Measurements from ENCODE around the gene SLC24A1. TPM values are rescaled to one million over a fixed set of nuclear protein-coding genes. Genes with fewer than 3 reads are reported as not detected.

SLC24A1 gene
- 1 to 10 TPM; 6.4 to 7.8 TPM for total RNA-seq

DNA sequence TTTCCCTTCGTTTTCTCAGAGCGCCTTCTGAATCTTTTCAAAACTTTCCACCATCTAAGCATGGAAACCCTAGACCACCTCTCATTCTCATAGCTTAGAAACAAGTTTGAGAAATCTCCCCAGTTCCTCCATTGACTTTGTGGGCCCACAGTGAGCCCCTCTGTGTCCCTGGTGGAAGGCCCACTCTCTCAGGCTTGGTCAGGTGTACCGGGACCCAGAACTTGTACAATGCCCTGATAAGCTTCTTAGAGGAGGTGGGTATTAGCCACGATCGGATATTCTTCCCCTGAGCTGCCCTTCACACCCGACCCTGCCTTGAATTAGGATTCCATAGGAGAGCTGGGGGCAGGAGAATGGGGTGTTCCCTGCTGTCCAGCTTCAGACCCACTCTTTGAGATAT lies at the start of gene SLC24A1:
TSS of gene SLC24A1 (plus strand) at position 301 of the 400 bp plus-strand sequence. CDS start 2,143 bp downstream, outside the sequence.
- POLR2A ChIA-PET: interaction anchor here (1.0 kb wide), 1 partner anchor 10 kb away, joined by 3 read pairs; the partner anchor contains the start of gene INTS14
- CTCF ChIA-PET: interaction anchor here (1.1 kb wide), 1 partner anchor 17 kb away, joined by 3 read pairs; no protein-coding TSS in a partner anchor

DNA sequence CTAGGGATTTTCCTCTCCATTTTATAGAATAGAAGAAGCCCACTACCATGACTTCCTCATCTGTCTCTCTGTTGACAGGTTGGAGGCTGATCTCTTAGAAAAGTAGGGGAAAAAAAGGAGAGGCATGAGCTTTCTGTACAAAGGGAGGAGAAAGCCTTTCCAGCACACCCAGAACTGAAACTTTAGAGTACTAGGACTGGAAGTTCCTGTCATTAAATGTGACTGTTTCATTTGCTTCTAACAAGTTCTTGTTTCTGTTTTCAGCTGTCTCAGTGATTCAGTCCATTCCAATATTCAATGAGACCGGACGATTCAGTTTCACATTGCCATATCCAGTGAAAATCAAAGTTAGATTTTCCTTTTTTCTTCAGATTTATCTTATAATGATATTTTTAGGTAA lies 49.8 kb upstream of the SLC24A1 start:
- POLR2A ChIA-PET: no interaction called here

DNA sequence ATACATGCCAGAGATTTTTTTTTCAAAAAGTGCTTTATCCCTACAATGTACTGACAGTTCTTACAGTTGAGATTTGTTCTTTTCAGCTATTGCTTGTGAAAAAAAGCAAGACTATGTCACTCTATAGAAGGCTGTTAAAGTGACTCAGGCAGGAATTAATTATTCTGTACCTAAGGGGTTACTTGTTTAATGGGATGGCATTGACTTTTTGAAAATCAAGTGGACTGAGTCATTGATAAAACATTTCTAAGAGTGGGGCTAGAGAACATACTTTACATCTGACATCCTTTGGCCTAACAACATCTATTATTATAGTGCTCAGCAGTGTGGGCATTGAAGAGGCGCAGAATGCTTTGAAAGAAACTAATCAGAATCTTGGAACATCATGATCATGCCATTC lies 45.1 kb upstream of the SLC24A1 start:
- CTCF ChIA-PET: interaction anchor here (0.6 kb wide), 1 partner anchor 59 kb away, joined by 3 read pairs; no protein-coding TSS in a partner anchor
- POLR2A ChIA-PET: no interaction called here

More for the DNA sequence above, 49.8 kb upstream of the SLC24A1 start:
- CTCF ChIA-PET: no interaction called here

DNA sequence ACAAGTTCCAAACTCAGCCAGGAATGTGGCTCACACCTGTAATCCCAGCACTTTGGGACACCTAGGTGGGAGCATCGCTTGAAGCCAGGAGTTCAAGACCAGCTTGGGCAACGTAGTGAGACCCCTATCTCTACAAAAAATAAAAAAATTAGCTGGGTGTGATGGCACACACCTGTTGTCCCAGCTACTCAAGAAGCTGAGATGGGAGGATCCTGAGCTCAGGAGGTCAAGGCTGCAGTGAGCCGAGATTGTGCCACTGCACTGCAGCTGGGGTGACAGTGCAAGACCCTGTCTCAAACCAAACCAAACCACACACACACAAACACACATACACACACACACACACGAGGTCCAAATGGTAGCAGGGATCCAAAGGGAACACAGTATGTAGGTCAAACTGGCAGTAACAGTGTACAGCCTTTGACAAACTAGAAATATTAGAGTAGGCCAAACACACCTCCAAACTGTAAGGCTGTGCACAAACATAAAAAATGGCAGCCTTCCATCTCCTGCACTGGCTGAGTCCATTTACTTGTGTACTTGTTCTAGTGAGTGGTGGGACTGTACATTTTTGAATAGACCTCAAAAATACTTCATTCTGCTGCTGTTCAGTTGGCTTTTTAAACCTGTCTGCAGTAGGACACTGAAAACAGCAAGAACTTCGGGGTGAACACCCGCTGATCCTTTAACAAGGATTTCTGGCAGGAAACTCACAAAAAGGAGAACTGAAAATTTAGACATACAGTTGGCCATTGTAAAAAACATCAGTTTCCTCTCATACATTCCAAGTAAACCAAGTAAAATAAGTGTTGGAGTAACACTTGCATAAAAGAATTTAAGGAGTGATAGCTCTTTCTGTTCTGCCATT lies 44.4 kb upstream of the SLC24A1 start:
- ChIA-PET POLR2A (no interaction called here), CTCF (no interaction called here)

DNA sequence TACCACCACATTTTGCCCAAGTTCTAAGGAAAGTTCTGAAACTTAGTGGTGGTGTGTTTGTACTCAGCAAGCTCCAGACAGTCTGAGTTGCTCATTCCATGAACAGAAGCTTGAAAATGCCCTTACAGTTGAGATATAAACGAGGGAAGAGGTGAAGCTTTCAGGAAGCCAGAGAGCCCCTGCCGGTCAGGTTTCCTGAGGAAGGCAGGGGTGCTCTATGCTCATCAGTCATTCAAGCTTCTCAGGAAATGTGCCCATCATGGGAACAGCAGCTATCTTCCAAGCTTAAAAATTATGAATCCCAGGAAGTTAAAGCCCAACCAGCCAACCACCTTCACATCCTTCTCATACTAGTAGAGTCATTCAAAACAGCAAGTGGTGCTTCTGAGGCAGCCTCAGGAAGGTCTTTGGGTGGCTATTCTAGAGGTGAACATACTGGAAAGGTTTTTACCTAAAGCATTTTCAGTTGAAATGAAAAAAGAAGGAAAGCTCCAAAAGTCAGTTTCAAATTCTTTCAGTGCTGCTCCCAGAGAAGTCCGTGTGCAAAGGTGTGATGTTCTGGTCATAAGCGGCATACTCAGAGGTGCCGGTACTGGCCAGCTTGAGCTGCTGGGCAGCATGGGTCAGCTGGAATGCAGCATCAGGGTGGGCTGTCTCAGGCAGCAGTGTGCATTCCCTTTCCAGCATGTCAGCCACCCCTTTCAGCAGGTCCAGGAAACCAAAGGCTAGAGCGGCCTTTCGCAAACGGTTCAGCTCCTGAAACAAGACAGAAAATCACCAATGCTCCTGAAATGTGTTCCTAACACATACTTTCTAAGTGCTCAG lies 42.6 kb upstream of the SLC24A1 start:
- ChIA-PET CTCF (no interaction called here), POLR2A (no interaction called here)

DNA sequence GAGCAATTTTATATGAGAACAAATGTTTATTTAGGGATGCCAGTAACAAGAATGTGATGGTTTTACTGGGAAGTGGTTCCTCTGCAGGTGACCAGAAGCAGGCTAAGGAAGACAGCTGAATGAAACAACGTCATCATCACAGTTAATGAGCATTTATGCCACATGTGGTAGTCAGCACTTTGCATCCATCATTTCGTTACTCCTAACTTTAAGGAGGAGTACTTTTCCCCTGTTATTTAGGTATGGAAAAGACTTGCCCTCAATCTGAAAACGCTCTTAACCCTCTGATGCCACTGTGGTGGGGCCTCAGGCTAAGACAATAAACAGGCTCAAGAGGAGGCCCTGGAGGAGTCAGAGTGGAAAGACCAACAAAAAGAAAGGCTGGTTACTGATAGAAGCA lies 42.0 kb upstream of the SLC24A1 start:
- ChIA-PET CTCF (no interaction called here), POLR2A (no interaction called here)

DNA sequence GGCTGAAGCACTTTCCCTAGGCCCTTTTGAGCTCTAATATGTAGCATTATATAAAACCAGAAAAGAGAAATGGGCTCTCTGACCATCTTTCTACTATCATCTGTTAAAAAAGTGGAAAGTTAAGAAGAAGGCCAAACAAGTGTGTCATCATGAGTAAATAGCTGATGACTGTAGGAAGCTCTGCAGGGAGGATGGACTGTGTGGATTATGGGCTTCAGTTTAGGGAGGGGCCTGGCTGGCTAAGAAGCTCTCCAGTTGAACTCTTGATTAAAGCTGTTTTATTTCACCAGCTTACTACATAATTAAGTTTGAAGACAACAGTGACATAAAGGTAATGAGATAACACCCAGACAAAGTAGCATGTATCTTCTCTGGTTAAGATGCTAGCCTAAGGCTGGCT lies 41.5 kb upstream of the SLC24A1 start:
- POLR2A ChIA-PET: no interaction called here
- CTCF ChIA-PET: no interaction called here

DNA sequence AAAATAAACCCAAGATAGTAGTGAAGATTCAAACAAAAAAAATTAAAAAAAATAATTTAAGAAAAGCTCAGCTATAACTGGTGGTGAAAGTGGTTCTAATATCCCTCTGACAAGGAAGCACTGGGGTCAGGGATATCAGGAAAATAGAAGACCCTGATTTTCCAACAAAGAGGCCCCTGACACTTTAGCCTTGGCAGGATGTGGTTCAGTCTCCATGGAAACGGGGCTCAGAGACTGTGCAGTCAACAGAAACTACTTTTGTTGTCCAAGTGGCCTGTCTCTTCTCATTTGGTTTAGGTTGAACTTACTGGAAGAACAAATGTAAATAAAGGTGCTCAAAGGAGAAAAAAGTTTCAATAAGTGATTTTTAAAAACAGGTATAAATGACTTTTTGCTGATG lies 38.0 kb upstream of the SLC24A1 start:
- ChIA-PET POLR2A (no interaction called here), CTCF (no interaction called here)

DNA sequence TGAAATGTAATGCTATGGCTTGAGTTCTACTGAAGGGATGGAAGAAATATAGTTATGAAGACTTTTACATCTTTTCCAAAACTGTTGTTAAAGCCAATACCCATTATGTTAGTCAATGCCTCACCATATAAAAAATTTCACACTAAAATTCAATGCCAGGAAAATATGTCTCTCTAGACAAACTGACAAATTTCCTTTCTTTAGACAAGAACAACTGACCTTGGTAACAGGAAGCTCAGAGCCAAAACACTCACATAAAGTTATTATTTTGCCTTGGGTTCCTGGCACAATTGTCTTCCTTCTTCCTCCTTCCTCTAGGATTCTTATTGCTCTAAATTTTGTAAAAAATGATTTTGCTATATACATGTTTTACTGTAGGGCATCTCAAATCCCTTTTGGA lies 37.5 kb upstream of the SLC24A1 start:
- ChIA-PET POLR2A (interaction anchor here (0.6 kb wide), 1 partner anchor 47 kb away, joined by 3 read pairs; no protein-coding TSS in a partner anchor), CTCF (no interaction called here)

DNA sequence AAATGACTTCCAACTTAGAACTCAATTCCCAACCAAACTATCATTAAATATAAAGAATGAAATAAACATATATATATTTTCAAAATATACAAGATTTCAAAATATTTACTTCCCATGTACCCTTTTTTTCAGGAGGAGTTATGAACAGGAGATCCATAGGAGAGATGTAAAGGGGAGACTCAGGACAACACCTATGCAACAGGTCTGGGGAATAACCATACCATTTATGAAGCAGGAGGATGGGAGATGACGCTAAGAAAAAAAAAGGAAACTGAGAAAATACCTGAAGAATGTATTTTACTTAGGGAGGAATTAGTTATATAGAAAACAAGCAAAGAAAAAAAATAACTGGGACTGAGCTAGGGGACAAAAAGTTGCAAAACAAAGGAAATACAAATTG lies 34.6 kb upstream of the SLC24A1 start:
- POLR2A ChIA-PET: no interaction called here
- CTCF ChIA-PET: no interaction called here

DNA sequence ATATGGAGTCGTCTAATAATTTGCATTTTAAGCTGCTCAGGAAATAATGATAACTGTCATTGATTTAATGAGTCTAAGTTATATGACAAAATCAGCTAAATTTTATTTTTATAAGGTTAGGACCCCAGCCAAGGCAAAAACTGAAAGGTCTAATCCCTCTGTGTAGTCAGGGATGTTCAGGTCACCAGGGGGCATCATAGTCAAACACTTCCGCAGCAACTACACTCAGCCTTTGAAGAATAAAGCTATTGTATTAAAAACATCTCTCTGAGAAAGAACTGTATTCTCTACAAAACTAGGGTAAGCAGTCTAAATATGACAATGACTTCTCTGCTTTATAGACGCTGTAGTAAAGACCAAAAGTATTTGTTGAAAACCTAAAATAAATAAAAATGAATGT lies 25.8 kb upstream of the SLC24A1 start:
- ChIA-PET CTCF (interaction anchor here (1.4 kb wide), 1 partner anchor 33 kb away, joined by 3 read pairs; no protein-coding TSS in a partner anchor), POLR2A (no interaction called here)

DNA sequence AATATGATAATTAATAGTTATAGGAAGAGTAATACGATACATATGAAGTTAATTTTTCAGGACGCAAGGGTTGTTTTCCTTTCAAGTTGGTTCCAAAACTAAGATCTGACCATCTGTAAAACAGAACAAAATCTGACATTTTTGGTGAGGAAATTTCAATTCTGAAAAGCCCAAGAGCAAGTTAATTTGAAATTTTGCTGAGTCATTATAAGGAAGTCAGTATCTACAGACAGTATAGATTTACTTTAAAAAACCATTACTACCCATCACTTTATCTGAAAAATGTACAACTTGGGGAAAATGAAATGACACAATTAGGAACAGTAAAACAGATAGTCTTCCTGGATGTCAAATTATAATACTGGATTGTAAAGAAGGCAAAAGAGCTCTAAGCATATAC lies 23.3 kb upstream of the SLC24A1 start:
- ChIA-PET POLR2A (no interaction called here), CTCF (no interaction called here)

DNA sequence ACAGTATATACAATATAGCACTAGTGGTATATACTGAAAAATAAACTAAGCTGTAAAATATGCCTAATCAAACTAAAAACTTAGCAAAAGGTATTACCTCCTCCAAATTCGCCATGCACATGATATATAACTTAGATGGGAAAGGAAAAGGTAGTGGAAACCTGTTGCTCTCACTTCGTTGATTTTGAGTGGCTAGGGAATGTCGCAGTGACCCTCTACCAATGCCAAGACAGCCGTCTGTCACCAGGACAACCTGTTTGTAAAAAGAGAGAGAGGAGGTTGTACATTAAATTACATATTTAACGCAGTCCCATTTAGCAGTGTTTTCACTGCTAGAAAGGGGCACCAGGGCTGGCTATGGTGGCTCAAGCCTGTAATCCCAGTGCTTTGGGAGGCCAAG lies 22.1 kb upstream of the SLC24A1 start:
- POLR2A ChIA-PET: no interaction called here
- CTCF ChIA-PET: no interaction called here

DNA sequence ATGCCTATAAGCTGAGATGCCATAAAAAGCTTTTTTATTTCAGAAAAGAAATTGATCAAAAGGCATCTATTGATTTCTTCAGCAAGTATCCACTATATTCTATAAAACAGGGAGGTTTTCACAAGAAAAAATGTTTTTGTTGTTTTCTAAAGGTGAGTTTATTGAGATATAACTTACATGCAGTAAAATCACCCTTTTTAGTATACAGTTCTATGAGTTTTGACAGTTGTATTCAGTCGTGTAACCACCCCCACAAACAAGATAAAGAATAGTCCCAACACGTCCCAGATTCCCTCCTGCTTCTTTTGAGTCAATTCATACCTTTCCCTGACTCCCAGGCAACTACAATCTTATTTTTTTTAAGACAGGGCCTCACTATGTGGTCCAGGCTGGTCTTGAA lies 18.6 kb upstream of the SLC24A1 start:
- POLR2A ChIA-PET: interaction anchor here (0.8 kb wide), 1 partner anchor 9 kb away, joined by 3 read pairs; no protein-coding TSS in a partner anchor
- CTCF ChIA-PET: interaction anchor here (0.7 kb wide), 1 partner anchor 122 kb away, joined by 3 read pairs; no protein-coding TSS in a partner anchor

DNA sequence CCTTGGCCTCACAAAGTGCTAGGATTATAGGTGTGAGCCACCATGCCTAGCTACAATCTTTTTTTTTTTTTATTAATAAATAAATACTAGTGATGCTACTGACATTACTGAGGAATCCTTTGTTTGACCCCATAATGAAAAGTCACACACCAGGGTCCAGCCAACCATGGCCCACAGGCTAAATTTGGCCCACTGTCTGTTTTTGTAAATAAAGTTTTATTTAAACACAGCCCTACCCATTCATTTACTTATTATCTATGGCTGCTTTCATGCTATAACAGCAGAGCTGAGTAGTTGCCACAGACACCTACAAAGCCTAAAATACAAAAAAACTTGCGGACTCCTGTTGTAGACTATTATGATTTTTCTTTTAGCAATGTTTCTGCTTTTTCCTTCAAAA lies 18.2 kb upstream of the SLC24A1 start:
- CTCF ChIA-PET: interaction anchor here (0.7 kb wide), 1 partner anchor 122 kb away, joined by 3 read pairs; no protein-coding TSS in a partner anchor
- POLR2A ChIA-PET: interaction anchor here (0.8 kb wide), 1 partner anchor 9 kb away, joined by 3 read pairs; no protein-coding TSS in a partner anchor

DNA sequence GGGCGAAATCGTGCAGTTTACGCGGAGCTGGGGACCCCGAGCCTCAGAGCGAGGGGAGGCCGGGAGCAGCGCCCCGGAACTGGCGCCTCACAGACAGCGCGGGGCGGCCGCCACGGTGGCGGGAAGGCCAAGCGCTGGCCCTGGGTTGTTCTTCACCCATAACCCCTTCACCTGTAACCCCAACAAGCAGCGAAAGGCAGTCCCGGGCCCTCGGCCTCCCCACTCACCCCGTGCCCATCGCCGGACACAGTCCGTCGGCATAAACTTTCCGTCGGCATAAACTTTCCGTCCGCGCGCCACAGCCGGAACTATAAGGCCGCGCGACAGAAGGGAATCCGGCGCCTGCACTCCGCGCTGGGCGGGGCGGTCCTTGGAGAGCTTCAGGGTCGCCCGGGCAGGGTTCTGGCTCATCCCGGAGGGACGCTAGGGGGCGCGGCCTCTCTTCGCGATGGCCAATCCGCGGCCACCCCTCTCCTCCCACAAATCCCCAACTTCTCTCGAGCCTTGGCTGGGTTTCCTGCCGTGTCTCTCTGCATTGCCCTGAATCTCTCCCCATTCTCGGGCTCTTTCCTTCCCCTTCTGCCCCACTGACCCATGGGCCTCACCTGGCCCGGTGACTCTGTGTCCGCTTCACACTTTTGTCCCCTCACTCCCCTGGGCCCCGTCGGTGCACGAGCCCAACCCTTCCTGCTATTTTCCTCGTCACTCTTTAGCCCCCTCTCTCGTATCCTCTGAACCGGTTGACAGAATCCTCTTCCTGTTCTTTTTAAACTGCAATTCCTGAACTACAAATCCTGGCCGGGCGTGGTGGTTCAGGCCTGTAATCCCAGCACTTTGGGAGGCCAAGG lies 10.6 kb upstream of the SLC24A1 start, which contains the start of gene INTS14:
TSS of gene INTS14 (minus strand) at position 261 of the 848 bp plus-strand sequence. CDS start 3,751 bp downstream, outside the sequence.
- POLR2A ChIA-PET: interaction anchor here (0.6 to 0.8 kb wide), 4 partner anchors 11 to 894 kb away, joined by 3 to 4 read pairs (median 3); partner anchors contain the start of genes HACD3, RAB11A, SLC24A1 and ZWILCH
- CTCF ChIA-PET: interaction anchor here (0.6 to 1.6 kb wide), 6 partner anchors 28 to 252 kb away, joined by 3 to 5 read pairs (median 4); no protein-coding TSS in a partner anchor

DNA sequence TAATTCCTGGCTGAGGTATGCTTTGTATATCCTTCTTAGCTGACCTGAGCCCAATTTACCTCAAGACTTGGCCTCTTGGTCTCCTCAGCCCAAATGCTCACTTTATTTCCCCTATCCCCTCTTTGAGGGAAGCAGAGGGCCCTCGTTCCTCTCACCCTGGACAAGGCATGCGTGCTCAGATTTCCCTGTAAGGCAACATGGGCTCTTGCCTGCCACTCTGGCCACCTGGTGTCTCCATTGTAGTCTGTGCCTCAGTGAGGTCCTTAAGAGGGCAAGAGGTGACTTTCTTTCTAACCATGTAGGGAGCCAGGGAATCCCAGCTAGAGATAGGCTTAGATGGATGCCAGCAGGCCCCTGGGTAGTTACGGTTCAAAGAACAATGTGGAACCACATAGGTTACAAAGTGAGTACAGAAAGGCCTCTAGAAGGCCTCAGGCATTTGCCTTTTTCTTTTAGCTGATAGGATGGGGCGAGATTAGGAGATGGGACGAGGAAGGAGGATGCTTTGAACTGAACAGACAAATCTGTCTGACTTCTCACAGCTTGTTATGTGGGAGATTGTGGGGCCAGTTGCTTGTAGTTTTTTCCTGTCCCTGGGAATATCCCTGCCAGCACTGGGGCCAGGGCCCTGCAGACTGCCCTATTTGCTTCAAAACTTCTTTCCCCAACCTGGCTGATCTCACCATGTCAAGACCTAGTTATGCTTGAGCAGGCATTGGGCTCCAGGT lies 9.7 kb upstream of the SLC24A1 start:
- ChIA-PET POLR2A (interaction anchor here (0.6 to 0.8 kb wide), 2 partner anchors 9 to 257 kb away, joined by 3 to 4 read pairs; partner anchors contain the start of gene RAB11A), CTCF (interaction anchor here (0.6 to 1.6 kb wide), 3 partner anchors 95 to 251 kb away, joined by 3 to 5 read pairs (median 4); no protein-coding TSS in a partner anchor)

DNA sequence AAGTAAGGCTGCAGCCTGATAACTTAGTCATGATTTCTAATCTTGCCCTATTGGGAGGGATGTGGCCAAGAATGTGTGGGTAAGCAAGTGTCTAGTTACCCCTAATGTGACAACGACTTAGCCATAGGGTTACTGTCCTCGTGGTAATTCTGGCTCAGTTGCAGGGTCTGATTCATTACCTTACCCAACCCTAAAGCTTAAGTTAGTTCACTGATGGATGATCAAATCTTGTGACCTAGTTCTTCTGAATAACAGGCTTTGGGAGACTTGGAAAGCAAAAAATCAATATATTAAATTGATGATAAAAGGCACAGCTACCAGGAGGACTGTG lies 9.2 kb upstream of the SLC24A1 start:
- ChIA-PET CTCF (no interaction called here), POLR2A (interaction anchor here (0.6 kb wide), 1 partner anchor 9 kb away, joined by 3 read pairs; no protein-coding TSS in a partner anchor)
